BLaER1 (cell line): Measurements from ENCODE around the gene MSRB3.

Experiments
- H3K27ac ChIP-seq: shearing (Covaris generic); formaldehyde crosslinking; 2 replicates; pipeline ENCODE4 v1.8.1; 2022
- H3K27me3 ChIP-seq: shearing (Covaris generic); formaldehyde crosslinking; 2 replicates; pipeline ENCODE4 v1.8.1; 2022
- H3K36me3 ChIP-seq: shearing (Covaris generic); formaldehyde crosslinking; 2 replicates; pipeline ENCODE4 v1.8.1; 2022
- H3K4me1 ChIP-seq: shearing (Covaris generic); formaldehyde crosslinking; 2 replicates; pipeline ENCODE4 v1.8.1; 2022
- H3K4me2 ChIP-seq: shearing (Covaris generic); formaldehyde crosslinking; 2 replicates; pipeline ENCODE4 v1.8.1; 2022
- H3K4me3 ChIP-seq: shearing (Covaris generic); formaldehyde crosslinking; 2 replicates; pipeline ENCODE4 v1.8.1; 2022
- H3K9ac ChIP-seq: shearing (Covaris generic); formaldehyde crosslinking; 2 replicates; pipeline ENCODE4 v1.8.1; 2022
- H3K9me3 ChIP-seq: shearing (Covaris generic); formaldehyde crosslinking; 2 replicates; pipeline ENCODE4 v1.8.1; 2022
- H4K20me1 ChIP-seq: shearing (Covaris generic); formaldehyde crosslinking; 2 replicates; pipeline ENCODE4 v1.8.1; 2022
- Cebpa-rat ChIP-seq: shearing (Covaris generic); IDR thresholded peaks from 2 replicates; pipeline ENCODE4 v1.8.1; 2022

Gene MSRB3

DNA sequence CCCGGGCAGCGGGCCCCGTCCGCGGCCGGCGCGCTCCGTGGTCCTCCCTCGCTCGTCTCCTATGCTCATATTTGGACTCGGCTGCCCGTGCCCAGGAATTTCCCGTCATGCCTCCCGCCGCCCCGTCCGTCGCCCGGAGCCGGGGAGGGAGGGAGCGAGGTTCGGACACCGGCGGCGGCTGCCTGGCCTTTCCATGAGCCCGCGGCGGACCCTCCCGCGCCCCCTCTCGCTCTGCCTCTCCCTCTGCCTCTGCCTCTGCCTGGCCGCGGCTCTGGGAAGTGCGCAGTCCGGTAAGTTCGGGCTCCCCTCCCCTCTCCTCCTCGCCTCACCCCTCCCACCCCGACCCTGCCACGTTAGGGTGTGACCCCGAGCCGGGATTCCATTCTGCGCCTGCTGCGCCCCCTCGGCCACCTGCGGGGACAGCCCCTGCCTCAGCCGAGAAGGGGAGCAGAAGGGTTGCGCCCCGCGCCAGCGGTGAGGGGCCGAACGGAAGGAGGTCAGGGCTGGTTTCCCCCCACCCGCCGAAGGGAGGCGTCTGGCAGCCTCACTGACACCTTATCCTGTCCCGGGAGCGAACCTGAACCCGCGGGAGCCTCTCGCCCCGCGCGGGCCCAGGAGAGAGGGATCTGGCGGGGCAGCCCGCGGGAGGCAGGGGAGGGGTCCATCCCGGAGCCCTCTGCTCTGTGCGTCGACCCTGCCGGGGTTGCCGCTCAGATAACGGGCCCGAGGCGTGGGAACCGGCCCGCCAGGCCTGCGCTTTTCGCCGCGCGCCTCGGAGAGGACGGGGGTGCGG, at the start of gene MSRB3:
TSS of gene MSRB3 (plus strand) at position 108 of the 793 bp plus-strand sequence. CDS start 29,897 bp downstream, outside the sequence.
- H3K36me3 ChIP-seq = no peaks in the 10 kb centered on the region
- H3K9me3 ChIP-seq = peaks cover 15% of the 10 kb centered on the region
- H4K20me1 ChIP-seq = peaks cover 13% of the 10 kb centered on the region; the same call in 1 of the 2 replicates
- TF ChIP-seq Cebpa-rat = no peak
- H3K4me2 ChIP-seq = peak within 1 kb of the TSS; percentile 84
- H3K9ac ChIP-seq = no peak within 1 kb of the TSS
- H3K27me3 ChIP-seq = peaks cover 50% of the 10 kb centered on the region
- peaks cover 8% of the 10 kb centered on the region; the same call in 1 of the 2 replicates for H3K4me1 ChIP-seq
- H3K4me3 ChIP-seq = peak within 1 kb of the TSS; percentile 61
- H3K27ac ChIP-seq = no peak within 1 kb of the TSS

GRCh38 chr12:65229441-65229840, 49.0 kb upstream of the MSRB3 start:
- no peak overlapping the region for H3K9ac ChIP-seq
- no peak overlapping the region for H3K4me3 ChIP-seq
- no peak overlapping the region for H3K4me2 ChIP-seq
- peaks cover 3% of the 10 kb centered on the region; the same call in 1 of the 2 replicates for H3K4me1 ChIP-seq
- TF ChIP-seq Cebpa-rat = no peak
- peaks cover 53% of the 10 kb centered on the region for H3K36me3 ChIP-seq
- peaks cover 11% of the 10 kb centered on the region for H4K20me1 ChIP-seq
- H3K27me3 ChIP-seq = no peaks in the 10 kb centered on the region
- H3K27ac ChIP-seq = no peak overlapping the region
- H3K9me3 ChIP-seq = peaks cover 37% of the 10 kb centered on the region

DNA sequence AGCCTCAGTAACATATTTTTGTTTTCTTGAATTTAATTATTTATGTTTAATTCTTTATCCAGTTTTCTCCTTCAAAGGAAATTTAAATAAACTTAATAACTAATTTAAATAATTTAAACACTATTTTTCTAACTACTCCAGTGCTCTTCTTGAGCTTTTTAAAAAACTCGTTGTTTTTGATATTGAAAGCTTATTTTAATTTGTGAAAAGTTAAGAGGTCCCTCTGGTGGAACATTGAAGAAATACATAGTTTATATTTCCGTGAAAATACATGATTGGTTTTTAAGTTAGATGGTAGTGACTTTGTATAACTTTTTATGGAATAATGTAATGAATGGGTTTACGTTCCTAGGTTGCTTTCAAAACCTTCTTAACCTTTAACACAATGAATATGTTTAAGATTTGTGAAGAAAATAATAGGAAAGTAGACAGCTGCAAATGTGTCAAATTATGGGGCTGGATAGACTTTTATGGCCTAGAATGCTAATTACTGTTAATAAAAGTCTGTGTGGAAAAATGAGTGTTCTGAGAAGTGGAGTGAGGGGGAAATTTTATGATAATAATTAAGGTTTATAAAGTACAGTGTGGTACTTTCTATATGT, 45.9 kb upstream of the MSRB3 start:
- TF ChIP-seq Cebpa-rat = no peak
- Histone ChIP-seq H3K4me1 (no peaks in the 10 kb centered on the region), H3K36me3 (peaks cover 35% of the 10 kb centered on the region), H3K9me3 (peaks cover 32% of the 10 kb centered on the region), H3K27me3 (no peaks in the 10 kb centered on the region), H3K9ac (no peak overlapping the region), H3K27ac (no peak overlapping the region), H3K4me2 (no peak overlapping the region), H3K4me3 (no peak overlapping the region), H4K20me1 (peaks cover 11% of the 10 kb centered on the region)

DNA sequence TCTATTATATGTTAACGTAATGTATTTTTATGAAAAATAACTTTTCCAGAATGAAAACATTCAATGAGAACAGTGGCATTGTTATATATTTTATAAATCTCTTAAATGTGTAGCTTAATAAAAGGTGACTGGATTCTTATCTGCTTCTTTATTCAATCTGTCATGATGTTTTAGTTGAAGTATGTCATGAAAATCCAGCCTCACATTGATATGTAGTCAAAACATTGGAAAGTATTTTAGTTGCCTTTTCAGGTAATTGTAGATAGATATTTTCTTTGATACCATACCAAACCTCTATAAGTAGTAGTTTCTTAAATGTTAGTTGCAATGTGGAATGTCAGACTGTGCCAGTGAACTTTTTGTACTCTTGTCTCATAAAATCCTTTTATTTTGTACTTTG, 41.3 kb upstream of the MSRB3 start:
- peaks cover 16% of the 10 kb centered on the region for H4K20me1 ChIP-seq
- H3K4me3 ChIP-seq = no peak overlapping the region
- no peaks in the 10 kb centered on the region for H3K9me3 ChIP-seq
- no peak overlapping the region for H3K4me2 ChIP-seq
- H3K9ac ChIP-seq = no peak overlapping the region
- no peaks in the 10 kb centered on the region for H3K27me3 ChIP-seq
- TF ChIP-seq Cebpa-rat = no peak
- peaks cover 29% of the 10 kb centered on the region for H3K36me3 ChIP-seq
- no peaks in the 10 kb centered on the region for H3K4me1 ChIP-seq
- no peak overlapping the region for H3K27ac ChIP-seq

DNA sequence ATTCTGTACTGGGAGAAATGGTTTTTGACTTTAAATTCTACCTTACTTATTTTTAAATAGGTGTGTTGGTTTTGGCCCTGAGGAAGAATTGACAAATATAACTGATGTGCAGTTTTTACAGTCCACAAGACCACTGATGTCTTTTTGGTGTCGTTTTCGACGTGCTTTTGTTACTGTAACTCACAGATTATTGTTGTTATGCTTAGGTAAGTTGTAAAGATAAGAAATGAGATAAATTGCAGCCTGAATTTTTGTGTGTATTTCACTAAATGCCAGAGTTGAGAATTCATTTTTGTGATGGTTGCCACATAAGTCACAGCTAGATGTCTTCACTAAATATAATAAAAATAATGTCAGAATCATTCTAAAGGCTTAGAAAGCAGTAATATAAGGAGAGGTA, 39.9 kb upstream of the MSRB3 start:
- Histone ChIP-seq H3K4me2 (no peak overlapping the region), H4K20me1 (peaks cover 6% of the 10 kb centered on the region), H3K27me3 (no peaks in the 10 kb centered on the region), H3K4me3 (no peak overlapping the region), H3K36me3 (peaks cover 44% of the 10 kb centered on the region), H3K9me3 (no peaks in the 10 kb centered on the region), H3K4me1 (no peaks in the 10 kb centered on the region), H3K9ac (no peak overlapping the region), H3K27ac (no peak overlapping the region)
- no peak for TF ChIP-seq Cebpa-rat

- no peaks in the 10 kb centered on the region for H3K27me3 ChIP-seq
- H3K27ac ChIP-seq = no peak overlapping the region
- no peaks in the 10 kb centered on the region for H3K4me1 ChIP-seq
- H4K20me1 ChIP-seq = no peaks in the 10 kb centered on the region
- no peak overlapping the region for H3K4me3 ChIP-seq
- no peak overlapping the region for H3K4me2 ChIP-seq
- no peaks in the 10 kb centered on the region for H3K9me3 ChIP-seq
- no peak for TF ChIP-seq Cebpa-rat
- H3K36me3 ChIP-seq = peaks cover 47% of the 10 kb centered on the region
- H3K9ac ChIP-seq = no peak overlapping the region
Measured at GRCh38 chr12:65248656-65249633, 29.5 kb upstream of the MSRB3 start.

DNA sequence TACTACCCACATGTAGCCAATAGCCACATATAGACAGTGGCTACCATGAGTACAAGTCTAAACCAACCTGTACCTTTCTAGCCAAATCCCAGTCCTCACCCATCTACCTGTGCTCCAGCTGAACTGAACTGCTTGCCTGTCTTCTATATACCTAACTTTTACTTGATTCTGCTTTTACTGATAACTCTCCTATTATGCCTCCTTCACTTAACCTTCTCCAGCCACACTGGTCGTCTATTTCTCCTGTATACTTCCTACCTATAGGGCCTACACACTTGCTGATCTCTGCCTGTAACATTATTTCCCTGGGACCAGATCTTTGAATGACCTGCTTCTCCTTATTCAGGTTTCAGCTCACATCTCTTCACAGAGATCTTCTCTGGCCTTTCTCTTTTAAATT, 26.0 kb upstream of the MSRB3 start:
- H3K36me3 ChIP-seq = peaks cover 19% of the 10 kb centered on the region
- no peak overlapping the region for H3K4me3 ChIP-seq
- no peak overlapping the region for H3K4me2 ChIP-seq
- H3K9me3 ChIP-seq = no peaks in the 10 kb centered on the region
- no peaks in the 10 kb centered on the region for H3K27me3 ChIP-seq
- no peaks in the 10 kb centered on the region for H3K4me1 ChIP-seq
- TF ChIP-seq Cebpa-rat = no peak
- no peaks in the 10 kb centered on the region for H4K20me1 ChIP-seq
- no peak overlapping the region for H3K9ac ChIP-seq
- no peak overlapping the region for H3K27ac ChIP-seq

GRCh38 chr12:65257986-65258385, 20.5 kb upstream of the MSRB3 start:
- H4K20me1 ChIP-seq = no peaks in the 10 kb centered on the region

GRCh38 chr12:65259501-65259900, 19.0 kb upstream of the MSRB3 start:
- no peaks in the 10 kb centered on the region for H3K4me1 ChIP-seq
- H3K9ac ChIP-seq = no peak overlapping the region
- 0 out of 2 replicates have a peak, but pooled peaks cover 5% of the 10 kb centered on the region for H3K9me3 ChIP-seq
- H3K27me3 ChIP-seq = no peaks in the 10 kb centered on the region
- no peak for TF ChIP-seq Cebpa-rat
- H4K20me1 ChIP-seq = no peaks in the 10 kb centered on the region
- no peak overlapping the region for H3K27ac ChIP-seq
- H3K36me3 ChIP-seq = no peaks in the 10 kb centered on the region
- H3K4me3 ChIP-seq = no peak overlapping the region
- H3K4me2 ChIP-seq = no peak overlapping the region

More at GRCh38 chr12:65257986-65258385, 20.5 kb upstream of the MSRB3 start:
- H3K36me3 ChIP-seq = no peaks in the 10 kb centered on the region
- TF ChIP-seq Cebpa-rat = no peak
- 0 out of 2 replicates have a peak, but pooled peaks cover 5% of the 10 kb centered on the region for H3K9me3 ChIP-seq
- H3K4me3 ChIP-seq = no peak overlapping the region
- no peak overlapping the region for H3K27ac ChIP-seq
- H3K9ac ChIP-seq = no peak overlapping the region
- no peak overlapping the region for H3K4me2 ChIP-seq
- no peaks in the 10 kb centered on the region for H3K27me3 ChIP-seq
- no peaks in the 10 kb centered on the region for H3K4me1 ChIP-seq
